HG03354 (cell line): ENCODE measurements around the gene ADA.

Experiments
- ATAC-seq: cut with Tn5 transposase; IDR thresholded peaks from one replicate; pipeline ENCODE4 v1.9.1; 2021; ENCODE audit warnings: mild to moderate bottlenecking; ENCODE audit not compliant: unreplicated experiment, poor library complexity, severe bottlenecking

The ADA gene

DNA sequence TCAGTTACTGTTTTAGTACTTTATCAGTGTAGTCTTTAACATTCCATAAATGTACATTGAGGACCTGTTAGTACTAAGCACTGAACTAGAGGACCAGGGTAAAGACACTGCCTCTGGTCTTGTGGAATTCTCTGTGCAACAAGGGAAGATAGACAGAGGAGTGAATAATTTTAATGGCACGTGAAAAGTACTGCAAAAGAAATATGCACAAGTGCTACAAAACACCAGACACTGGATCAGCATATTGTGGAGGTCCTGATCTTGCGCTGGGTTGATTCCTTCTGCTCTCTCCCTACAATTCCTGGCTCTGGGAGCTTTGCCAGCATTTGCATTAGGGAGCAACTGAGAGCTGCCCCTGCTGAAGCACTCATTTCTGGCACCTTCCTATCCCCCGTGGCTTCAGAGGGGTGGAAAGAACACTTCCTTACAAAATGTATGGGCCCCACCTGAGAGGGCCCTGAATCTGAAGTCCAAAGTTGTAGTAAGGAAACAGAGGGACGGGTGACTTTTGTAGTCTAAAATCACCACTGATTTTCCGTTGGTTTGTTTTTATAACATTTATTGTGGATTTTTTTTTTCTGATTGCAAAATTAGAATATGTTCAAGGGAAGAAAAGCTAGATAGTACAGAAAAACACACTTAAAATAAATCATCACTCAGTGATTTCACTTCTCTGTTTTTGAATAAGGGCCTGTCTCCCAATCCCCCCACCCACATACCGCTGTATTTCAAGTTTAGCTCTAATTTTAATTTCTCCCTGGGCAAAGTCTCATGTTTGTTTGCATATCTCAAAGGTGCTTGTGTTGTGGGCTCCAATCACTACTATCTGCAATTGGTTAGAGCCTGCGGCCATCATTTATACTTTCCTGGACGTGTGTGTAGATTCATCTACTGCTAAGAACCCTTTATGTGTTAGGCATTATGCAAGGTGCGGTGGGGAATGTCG, 64.2 kb downstream of the ADA start:
- ATAC-seq, result no peak

DNA sequence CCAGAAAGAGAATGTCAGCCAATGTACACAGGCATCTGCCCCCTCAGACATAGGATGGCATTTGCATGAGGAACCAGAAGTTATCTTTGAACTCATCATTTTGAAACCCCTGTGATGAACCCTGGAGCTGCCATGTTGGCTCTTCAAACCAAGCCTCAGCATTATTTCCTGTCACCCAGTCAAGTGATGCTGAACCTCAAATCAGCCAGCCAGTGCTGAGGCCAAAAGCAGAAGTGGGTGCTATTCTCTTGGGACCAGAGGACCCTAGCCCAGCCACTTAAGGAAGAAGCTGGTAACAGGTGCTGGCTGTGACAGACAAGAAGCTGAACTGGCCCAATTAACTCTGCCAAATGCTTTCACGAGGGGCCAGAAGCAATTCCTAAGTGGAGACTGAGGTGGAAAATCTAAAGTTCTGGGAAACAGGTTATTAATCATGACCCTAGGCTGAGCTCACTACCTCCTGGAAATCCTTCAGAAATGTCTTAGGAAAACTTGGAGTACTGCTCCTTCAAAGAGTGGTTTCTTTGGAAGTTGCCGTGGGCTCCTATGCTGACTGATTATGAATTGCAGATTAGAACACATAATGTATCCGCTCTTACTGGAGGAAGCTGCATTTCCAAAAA, 65.1 kb downstream of the ADA start:
- ATAC-seq, result peak; percentile 78

DNA sequence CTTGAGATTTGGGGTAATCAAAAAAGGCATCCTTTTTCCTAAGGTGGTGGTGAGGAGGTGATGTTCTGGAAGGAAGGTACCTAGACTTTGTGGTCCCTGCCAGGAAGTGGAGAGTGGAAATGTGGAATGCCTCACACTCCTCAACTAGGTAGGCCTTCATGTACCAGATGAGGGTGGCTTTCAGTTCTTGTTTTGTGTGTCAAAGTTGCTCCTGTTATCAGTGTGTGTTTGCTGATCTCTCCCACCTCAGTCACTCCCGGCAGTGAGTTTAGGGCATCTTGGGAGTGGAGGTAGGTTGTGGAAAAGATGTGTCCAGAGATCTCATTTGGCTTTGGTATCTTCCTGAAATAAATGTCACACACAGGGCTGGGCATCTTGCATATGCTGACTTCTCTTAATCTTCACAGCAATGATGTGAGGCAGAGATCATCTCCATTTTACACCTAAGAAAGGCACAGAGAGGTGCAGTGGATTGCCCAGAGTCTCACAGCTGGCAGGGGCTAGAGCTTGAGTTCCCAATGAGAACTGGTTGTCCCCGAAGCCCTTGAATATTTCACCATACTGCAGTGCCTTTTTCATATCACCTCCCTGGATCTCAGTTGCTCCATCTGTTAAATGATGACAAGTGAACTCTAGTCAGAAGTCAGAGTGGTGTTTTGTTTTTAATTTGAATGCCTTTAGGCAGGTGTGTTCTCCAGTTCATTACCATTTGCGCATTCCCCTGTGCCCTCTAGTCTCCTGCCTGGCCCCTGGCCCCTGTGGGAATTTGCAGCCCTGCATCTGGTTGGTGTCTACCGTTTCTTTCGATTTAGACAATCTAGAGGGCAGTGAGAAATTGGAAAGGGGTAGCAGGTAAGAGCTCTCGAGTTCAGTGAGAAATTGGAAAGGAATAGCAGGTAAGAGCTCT, 66.2 kb downstream of the ADA start:
- ATAC-seq, result no peak

DNA sequence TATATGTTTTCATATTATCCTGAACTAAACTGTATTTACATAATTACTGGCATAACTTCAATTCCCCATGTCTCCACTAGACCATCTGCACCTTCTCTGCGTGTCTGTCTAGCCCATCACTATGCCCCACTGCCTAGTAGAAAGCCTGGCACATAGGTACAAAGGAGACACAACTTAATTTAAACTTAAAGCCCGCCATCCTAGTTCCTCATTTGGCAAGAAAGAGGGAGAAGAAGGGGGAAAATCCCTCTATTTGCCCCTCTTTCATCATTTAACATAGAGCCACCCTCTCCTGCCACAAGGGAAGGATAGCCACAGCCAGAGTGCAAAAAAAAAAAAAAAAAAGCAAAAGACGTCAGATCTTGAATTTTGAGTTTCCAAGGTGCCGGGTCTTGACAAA, 67.3 kb downstream of the ADA start:
- ATAC-seq, result no peak

DNA sequence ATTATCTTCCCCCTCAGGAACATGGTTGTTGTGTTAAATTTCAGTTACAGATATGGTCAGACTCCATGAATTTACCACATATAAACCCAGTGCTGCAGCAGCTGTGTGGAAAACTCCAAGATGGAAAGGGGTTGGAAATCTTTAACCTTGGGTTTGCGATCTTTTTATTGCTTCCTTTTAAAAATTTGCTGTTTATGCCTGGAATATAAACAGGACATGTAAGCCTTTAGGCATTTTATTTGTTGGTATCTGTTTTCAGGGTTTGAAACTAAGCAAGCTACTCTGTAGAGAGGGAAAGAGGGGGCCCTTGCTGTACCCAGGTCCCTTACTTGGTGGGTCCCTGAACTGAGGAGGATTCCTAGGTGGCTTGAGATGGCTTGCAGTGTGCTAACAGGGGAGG, 68.3 kb downstream of the ADA start:
- ATAC-seq, result no peak

DNA sequence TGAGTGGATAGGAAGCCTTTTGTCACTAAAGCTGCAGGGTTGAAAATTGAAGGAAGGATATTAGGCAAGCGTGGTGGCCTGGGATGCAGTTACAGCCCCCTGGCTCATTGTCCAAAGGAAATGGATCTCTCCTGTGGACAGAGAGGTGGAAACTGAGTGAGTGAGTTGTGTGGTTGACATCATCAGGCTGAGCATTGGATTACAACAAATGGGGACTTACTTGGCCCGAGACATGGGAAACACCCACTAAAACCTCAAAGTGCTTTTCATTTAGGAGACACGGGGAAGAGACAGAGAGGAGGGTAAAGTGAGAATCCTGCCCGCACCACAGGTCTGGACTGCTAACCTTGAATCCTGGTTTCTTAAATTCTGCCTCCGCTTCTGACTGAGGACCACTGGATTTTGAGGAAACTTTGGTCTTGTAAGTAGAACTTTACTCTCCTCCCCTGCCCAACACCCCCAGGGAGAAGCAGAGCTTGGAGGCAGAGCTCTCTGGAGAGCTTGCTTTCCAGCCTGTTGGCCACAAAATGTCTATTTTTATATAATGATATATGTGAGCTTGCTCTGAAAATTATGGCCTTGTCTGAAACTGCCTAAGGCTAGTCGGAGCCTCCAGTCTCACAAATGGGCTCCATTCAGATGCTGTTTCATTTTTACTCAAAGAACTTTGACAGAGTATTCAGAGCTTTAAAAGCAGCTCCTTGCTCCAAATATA, 69.0 kb downstream of the ADA start, which contains the start of gene PKIG:
TSS of gene PKIG (plus strand) at position 269 of the 715 bp plus-strand sequence. CDS start 31,978 bp downstream, outside the sequence.
- ATAC-seq, result no peak

DNA sequence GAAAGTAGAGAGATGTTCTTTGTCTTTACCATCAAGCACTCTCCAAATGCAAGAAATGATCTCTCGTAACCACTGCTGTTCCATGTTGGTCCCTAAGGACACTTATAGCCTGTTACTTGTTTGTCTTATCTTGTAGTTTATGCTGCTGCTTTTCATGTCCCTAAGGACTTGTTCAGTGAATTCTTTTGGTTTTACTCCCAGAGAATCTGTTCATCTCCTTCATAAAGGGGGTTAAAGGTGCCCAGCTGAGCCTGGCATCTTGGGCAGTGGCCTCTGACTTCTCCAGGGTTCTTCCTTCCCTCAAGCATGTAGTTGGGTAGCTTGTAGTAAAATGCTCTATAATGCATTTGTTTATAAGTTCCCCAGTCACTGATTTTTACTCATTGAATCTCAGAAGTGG, 70.0 kb downstream of the ADA start:
- ATAC-seq, result no peak

DNA sequence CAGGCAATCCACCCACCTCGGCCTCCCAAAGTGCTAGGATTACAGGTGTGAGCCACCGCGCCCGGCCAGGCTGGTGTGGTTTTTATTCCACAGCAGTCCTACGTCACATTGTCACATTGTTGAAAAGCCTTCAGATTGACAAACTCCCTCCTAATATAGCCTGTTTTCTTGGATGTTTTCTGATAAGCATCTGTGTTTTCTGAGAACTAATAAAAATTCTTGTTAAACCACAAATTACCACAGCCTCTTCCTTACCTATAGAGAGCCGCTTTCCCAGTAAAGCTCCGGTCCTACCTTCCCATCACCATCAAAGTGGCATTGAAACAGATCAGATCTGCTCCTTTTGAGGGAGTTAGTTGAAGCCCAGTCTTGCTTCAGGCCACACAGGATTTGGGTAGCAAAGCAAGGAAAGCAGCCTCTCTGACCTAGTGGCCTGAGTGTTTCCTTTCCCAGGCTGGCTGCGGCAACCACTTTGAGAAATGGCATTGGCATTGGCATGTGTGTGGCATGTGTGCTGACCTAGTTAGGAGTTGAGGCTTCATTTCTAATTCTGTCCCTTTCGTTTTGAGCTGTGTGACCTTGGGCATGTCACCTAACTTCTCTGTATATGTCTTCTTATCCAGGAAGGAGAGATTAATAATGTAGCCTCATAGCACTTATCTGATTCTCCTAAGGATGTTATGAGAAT, 70.8 kb downstream of the ADA start:
- ATAC-seq, result no peak

DNA sequence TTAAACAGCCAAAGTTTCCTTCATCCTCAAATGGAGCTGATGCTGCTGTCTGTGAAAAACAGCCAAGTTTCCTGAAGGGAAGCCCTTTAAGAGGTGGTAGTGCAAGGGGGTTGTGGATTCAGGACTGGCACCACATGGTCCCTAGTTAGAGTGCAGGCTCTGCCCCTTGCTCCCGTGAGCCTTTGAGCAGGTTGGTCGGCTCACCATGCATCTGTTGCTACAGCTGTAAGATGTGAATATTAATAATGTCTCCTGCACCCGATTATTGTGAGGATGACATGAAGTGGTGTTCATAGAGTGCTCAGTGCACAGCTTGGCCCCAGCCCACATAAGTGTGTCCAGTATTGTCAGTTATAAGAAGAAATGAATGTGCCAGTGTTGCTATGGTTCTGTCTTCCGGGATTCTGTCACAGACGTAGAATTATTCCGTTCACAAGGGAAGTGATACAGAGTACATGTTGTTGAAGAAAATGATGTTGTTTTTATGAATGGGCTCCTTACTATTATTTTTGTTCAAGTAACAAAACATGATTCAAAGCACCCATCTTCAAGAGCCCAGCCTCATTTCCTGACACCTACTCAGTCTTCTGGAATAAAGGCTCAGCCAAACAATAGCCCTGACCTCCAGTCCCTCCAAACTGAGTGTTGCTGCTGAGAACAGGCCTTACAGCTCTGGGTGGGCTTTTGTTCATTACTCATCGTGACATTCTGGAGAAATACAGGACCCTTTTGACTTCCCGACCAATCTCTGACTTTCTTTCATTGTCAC, 72.0 kb downstream of the ADA start:
- ATAC-seq, result no peak

DNA sequence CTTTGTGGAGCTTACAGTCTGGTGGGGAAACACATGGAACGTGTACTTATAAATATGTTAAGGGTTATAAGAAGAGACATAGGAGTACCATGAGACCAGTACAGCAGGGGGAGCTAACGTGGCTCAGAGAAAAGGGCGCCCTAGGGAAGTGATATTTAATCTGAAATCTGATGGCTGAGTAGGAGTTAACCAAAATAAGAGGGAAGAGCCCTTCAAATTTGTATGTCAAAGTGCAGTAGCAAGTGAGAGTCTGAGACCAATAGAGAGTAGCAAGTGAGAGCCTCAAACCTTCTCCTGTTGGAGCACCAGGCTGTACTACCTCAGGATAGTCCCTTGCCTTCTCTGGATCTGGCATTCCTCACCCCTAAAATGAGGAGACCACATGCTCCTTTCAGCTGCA, 75.2 kb downstream of the ADA start:
- no peak for ATAC-seq

DNA sequence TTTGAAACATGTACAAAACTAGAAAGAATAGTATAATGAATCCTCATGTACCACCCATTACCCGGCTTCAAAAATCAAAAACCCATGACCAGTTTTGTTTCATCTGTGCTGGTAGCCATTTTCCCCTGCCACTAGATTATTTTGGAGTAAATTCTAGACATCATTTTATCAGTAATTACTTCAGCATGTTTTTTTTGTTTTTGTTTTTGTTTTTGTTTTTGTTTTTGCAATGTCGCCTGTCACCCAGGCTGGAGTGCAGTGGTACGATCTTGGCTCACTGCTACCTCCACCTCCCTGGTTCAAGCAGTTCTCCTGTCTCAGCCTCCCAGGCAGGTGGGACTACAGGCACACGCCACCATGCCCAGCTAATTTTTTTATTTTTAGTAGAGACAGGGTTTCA, 77.1 kb downstream of the ADA start:
- no peak for ATAC-seq

DNA sequence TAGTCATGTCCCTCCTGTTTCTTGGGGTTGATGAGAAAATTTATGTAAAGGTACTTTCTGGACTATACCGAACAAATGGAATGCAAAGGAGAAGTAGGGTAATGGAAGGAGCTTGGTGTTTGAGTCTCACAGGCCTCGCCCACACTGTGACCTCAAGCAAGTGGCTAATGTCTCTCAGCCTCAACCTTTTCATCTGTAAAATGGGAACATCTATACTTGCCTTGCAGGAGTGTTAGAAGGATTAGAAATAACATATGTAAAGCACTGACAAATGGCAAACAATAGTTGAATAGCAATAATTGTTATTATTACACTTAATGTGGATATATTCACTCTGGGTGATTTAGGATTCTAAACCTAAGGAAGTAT, 78.0 kb downstream of the ADA start:
- ATAC-seq, result no peak

DNA sequence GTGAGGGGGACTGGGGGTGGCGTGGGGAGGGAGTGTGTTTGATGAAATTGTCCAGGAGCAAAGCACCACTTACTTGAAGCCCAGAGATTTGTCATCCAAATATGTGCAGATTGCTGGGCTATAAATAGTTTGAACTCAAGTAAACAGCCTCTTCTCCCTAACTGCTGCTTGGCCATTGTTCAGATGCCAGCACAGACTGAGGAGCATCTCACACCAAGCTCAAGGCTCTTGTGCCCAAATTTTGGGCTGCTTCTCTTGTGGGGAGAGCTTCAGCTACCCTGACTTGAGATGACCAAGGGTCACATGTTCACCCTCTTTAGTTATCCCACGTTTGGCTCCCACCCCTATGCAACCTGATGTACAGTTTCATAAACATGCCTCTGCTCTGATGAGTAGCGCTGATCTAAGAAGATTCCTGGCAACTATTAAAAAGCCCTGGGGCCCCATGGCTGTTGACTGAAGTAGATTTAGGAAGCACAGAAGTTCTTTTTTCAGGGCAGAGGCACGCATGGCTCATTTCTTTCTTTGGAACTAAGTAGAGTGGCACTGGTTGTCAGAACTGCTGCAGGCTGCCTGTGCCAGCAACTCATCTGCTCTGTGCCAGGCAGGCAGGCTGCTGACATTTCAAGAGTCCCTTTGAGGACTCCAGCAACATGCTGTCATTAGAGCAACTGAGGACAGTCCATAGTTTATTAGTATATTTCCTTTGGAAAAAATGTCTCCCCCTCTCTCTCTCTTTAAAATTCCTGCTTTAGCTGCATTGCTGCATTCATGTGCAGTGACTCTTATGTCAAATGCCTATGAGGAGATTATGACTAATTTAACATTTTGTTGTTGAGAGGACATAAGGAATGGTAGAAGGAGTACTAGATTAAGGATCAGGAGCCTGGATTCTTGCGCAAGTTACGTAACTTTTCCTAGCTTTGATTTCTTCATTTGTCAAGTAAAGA, 78.7 kb downstream of the ADA start:
- no peak for ATAC-seq

DNA sequence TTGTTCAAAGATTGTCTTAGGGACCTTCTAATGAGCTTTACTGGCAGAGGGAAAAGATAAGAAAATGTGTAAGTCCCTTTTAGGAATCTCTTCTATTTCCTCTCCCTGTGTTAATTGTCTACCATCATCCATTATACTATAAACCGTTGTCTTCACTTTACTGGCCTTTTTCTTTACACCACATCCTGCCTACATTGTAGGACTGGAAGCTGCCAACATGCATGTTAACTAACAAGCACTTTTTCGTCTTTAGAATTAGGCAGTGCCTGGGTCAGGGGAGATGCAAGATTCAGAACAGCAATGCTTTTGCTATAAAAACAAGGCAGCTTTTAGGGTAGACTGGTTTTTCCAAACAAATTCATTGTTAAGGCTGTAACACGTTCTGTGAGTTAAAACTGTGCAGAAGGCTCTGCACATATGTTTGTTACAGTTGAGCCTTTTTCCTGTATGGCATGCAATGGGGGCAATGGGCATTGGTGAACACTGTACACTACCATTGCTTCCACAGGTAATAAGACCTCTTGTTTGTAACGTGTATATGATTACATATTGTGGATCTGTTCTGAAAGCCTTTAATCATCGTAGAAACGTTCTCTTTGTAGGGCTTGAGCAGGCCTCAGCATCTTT, 80.0 kb downstream of the ADA start:
- ATAC-seq, result no peak

DNA sequence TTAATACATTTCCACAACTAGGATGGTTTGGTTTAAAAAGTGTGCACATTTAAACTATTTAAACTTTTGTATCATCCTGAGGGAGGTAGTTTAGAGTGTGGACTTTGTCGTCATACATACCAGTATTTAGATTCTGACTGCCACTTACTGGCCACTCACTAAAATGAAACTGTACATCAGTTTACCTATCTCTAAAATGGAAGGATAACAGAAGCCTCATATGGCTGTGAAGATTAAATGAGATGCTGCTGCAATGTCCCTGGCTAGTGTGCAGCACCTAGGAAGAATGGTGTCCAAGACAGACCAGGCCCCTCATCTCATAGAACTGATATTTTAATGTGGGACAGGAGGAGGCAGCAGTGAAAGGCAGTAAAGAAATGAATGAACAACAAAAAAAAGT, 81.1 kb downstream of the ADA start:
- no peak for ATAC-seq
